K562 (cell line): ENCODE measurements around the gene PRRC2A. TPM values are rescaled to one million over a fixed set of nuclear protein-coding genes. Genes with fewer than 3 reads are reported as not detected.
A peak's percentile ranks its signal among the peaks of the same experiment; 100 is the strongest.

ENCODE experiments used
- DDX20 ChIP-seq: fragments of 450-650 bp; IDR thresholded peaks from 2 replicates; pipeline ENCODE4 v1.6.1; 2016; ENCODE audit warnings: missing genetic modification characterization, low read depth, mild to moderate bottlenecking, missing compliant biosample characterization, moderate library complexity
- ELF1 ChIP-seq: fragments of 200-800 bp; sonication (Bioruptor generic); IDR thresholded peaks from 2 replicates; pipeline ENCODE4 v1.6.1; 2016; ENCODE audit warnings: missing genetic modification characterization, missing compliant biosample characterization
- EWSR1 ChIP-seq: fragments of 450-650 bp; IDR thresholded peaks from 2 replicates; pipeline ENCODE4 v1.6.1; 2018; ENCODE audit warnings: borderline replicate concordance, mild to moderate bottlenecking, low read depth, moderate library complexity; ENCODE audit not compliant: partially characterized antibody
- FOXP1 ChIP-seq: sonication (generic); formaldehyde crosslinking; IDR thresholded peaks from 2 replicates; pipeline ENCODE4 v1.8.0; 2022; ENCODE audit warnings: mild to moderate bottlenecking, missing genetic modification reagents
- GATA2 ChIP-seq: sonication (generic); formaldehyde crosslinking; IDR thresholded peaks from 2 replicates; pipeline ENCODE4 v1.4.0; 2020; ENCODE audit warnings: mild to moderate bottlenecking, missing genetic modification reagents
- KAT7 ChIP-seq: sonication (generic); formaldehyde crosslinking; IDR thresholded peaks from 2 replicates; pipeline ENCODE4 v1.8.0; 2022; ENCODE audit warnings: missing genetic modification reagents, mild to moderate bottlenecking, borderline replicate concordance
- KAT8 ChIP-seq: fragments of 450-650 bp; IDR thresholded peaks from 2 replicates; pipeline ENCODE4 v1.6.1; 2016; ENCODE audit warnings: low read depth, mild to moderate bottlenecking
- KLF6 ChIP-seq: fragments of 250-450 bp; sonication (Bioruptor Pico); IDR thresholded peaks from 2 replicates; pipeline ENCODE4 v1.4.0; 2020; ENCODE audit warnings: mild to moderate bottlenecking, moderate library complexity, borderline replicate concordance
- NFXL1 ChIP-seq: fragments of 450-650 bp; formaldehyde crosslinking; IDR thresholded peaks from 2 replicates; pipeline ENCODE4 v1.4.0; 2021; ENCODE audit warnings: mild to moderate bottlenecking
- POLR2H ChIP-seq: IDR thresholded peaks from 2 replicates; pipeline ENCODE4 v1.6.1; 2016; ENCODE audit warnings: missing genetic modification characterization, low read depth, mild to moderate bottlenecking, control low read depth, missing compliant biosample characterization, moderate library complexity
- SAP30 ChIP-seq: fragments of 200-600 bp; sonication (generic); IDR thresholded peaks from 2 replicates; pipeline ENCODE4 v1.6.1; 2012; ENCODE audit warnings: borderline replicate concordance, low read depth, mild to moderate bottlenecking, moderate library complexity, low read length, control low read depth, inconsistent platforms; ENCODE audit not compliant: insufficient read depth, poor library complexity, severe bottlenecking
- SNRNP70 ChIP-seq: fragments of 200-400 bp; formaldehyde crosslinking; optimal IDR thresholded peaks from 2 replicates; pipeline ENCODE3; 2017; ENCODE audit warnings: low read depth, low read length
- SOX6 ChIP-seq: fragments of 450-650 bp; IDR thresholded peaks from 2 replicates; pipeline ENCODE4 v1.6.1; 2014; ENCODE audit warnings: mild to moderate bottlenecking
- THRAP3 ChIP-seq: fragments of 450-650 bp; IDR thresholded peaks from 2 replicates; pipeline ENCODE4 v1.6.1; 2016; ENCODE audit warnings: mild to moderate bottlenecking, inconsistent platforms, borderline replicate concordance
- ZKSCAN1 ChIP-seq: fragments of 150-350 bp; IDR thresholded peaks from 2 replicates; pipeline ENCODE4 v1.6.1; 2016; ENCODE audit warnings: low read depth, low read length
- ZNF3 ChIP-seq: fragments of 250-450 bp; sonication (Bioruptor Pico); IDR thresholded peaks from 2 replicates; pipeline ENCODE4 v1.5.0; 2021; ENCODE audit warnings: mild to moderate bottlenecking, moderate library complexity
- ZNF354B ChIP-seq: fragments of 250-450 bp; sonication (Bioruptor Pico); IDR thresholded peaks from 2 replicates; pipeline ENCODE4 v1.4.0; 2020
- ZNF57 ChIP-seq: fragments of 450-650 bp; formaldehyde crosslinking; IDR thresholded peaks from 2 replicates; pipeline ENCODE4 v1.4.0; 2020; ENCODE audit warnings: mild to moderate bottlenecking, moderate library complexity
- ZNF785 ChIP-seq: fragments of 250-450 bp; sonication (Bioruptor Pico); IDR thresholded peaks from 2 replicates; pipeline ENCODE4 v1.4.0; 2020; ENCODE audit warnings: mild to moderate bottlenecking
- polyA plus RNA-seq, 8 experiments: library from polyadenylated mRNA; depleted of rRNA in 4 of 8; stranded (reverse) in 5 of 8; unstranded in 3 of 8; fragments of >200 nt; fragmentation: Nextera tagmentation in 2 of 8; fragmentation: Illumina TruSeq in 1 of 8; extraction: Ambion mirVana in 2 of 8; extraction: Trizol in 1 of 8; gene quantifications; 2 replicates each; pipeline versions ENCODE4 v1.2.1 to v1.2.3, GENCODE V29; 2011 to 2014; ENCODE audit warnings: inconsistent platforms in 1 of 8, missing spikeins in 1 of 8
- total RNA-seq, 7 experiments: library from RNA; depleted of rRNA in 6 of 7; stranded (reverse); fragments of >200 nt in 6 of 7; fragmentation: Illumina TruSeq in 2 of 7; extraction: Trizol in 2 of 7; gene quantifications; 2 replicates each; pipeline versions ENCODE4 v1.2.1 to v1.2.3, GENCODE V29; 2011 to 2021; ENCODE audit warnings: low replicate concordance in 1 of 7
- TF ChIP-seq, protein P1 (sequence below): sonication (generic); formaldehyde crosslinking; IDR thresholded peaks from 2 replicates; pipeline ENCODE4 v1.8.0; 2022; ENCODE audit warnings: missing genetic modification reagents, mild to moderate bottlenecking, moderate library complexity, borderline replicate concordance
- TF ChIP-seq, protein P2 (sequence below): IDR thresholded peaks from 2 replicates; pipeline ENCODE4 v1.6.1; 2012; ENCODE audit warnings: low read depth, low read length, improper control_type of control experiment, borderline replicate concordance
- TF ChIP-seq, protein P3 (sequence below): fragments of 250-450 bp; sonication (Bioruptor Pico); IDR thresholded peaks from 2 replicates; pipeline ENCODE4 v1.5.0; 2021; ENCODE audit warnings: mild to moderate bottlenecking, borderline replicate concordance
- TF ChIP-seq, protein P4 (sequence below): fragments of 450-650 bp; formaldehyde crosslinking; IDR thresholded peaks from 2 replicates; pipeline ENCODE4 v1.4.0; 2022; ENCODE audit warnings: mild to moderate bottlenecking, moderate library complexity

The PRRC2A gene
- total and polyA plus RNA-seq, 9 of the 15 experiments (the other 6 are each of a cell fraction or from before 2014, with no cell fraction given) = 1.0 to 332 (median 63.0) TPM

DNA sequence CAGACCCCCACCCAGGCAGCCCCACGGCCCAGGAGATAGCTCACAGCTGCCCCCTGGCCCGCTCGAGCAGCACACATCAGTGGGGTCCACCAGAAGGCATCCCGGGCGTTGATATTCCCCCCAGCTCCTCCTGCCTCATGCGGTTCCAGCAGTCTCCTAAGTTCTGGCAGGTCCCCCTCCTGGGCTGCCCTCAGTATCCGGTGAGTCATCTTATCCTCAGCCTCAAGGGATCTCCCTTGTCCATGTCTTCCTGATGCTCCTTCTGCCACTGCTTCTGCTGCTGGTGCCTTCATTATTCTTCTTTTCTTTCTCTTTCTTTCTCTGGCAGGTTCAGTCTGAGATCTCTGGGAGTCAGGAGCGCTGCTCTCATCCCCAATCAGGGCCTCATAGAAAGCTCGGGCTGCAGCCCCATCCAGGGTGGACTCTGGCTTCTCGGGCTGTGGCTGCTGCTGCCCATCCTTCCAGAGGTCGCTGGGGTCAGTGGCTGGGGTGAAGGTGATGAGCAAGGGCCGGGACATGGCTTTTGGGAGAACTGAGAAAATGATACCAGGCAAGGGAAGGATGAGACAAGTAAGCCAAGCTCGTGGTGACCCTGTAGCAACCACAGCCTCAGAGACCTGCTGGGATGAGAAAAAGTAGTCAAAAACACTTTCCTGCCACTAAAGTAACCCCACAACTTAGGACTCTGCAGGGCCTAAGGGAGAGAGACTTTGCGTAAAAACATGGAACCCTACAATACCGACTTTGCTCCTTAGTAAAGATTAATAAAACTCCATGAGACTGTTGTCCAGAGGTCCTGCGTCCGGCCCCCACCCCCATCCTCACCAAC lies 43.7 kb downstream of the PRRC2A start (continued):
- TF ChIP-seq, protein P1, sequence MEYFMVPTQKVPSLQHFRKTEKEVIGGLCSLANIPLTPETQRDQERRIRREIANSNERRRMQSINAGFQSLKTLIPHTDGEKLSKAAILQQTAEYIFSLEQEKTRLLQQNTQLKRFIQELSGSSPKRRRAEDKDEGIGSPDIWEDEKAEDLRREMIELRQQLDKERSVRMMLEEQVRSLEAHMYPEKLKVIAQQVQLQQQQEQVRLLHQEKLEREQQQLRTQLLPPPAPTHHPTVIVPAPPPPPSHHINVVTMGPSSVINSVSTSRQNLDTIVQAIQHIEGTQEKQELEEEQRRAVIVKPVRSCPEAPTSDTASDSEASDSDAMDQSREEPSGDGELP = peak; percentile 73; the same call in 1 of the 2 replicates
- TF ChIP-seq ZNF785 (CRISPR knock-in tag) (no peak), EWSR1 (no peak), ZNF354B (0 out of 2 replicates have a peak, but pooled peaks have one; percentile 1), SOX6 (no peak), KAT8 (no peak), POLR2H (tag) (no peak), ZKSCAN1 (no peak), ZNF3 (no peak), GATA2 (peak; percentile 5; the same call in 1 of the 2 replicates), FOXP1 (no peak), THRAP3 (no peak), ELF1 (tag) (no peak), NFXL1 (CRISPR knock-in tag) (no peak), SAP30 (no peak), SNRNP70 (no peak), ZNF57 (CRISPR knock-in tag) (no peak; the same call in 1 of the 2 replicates), KAT7 (CRISPR knock-in tag) (no peak), KLF6 (CRISPR knock-in tag) (no peak; the same call in 1 of the 2 replicates), DDX20 (tag) (no peak)
- TF ChIP-seq, protein P2, sequence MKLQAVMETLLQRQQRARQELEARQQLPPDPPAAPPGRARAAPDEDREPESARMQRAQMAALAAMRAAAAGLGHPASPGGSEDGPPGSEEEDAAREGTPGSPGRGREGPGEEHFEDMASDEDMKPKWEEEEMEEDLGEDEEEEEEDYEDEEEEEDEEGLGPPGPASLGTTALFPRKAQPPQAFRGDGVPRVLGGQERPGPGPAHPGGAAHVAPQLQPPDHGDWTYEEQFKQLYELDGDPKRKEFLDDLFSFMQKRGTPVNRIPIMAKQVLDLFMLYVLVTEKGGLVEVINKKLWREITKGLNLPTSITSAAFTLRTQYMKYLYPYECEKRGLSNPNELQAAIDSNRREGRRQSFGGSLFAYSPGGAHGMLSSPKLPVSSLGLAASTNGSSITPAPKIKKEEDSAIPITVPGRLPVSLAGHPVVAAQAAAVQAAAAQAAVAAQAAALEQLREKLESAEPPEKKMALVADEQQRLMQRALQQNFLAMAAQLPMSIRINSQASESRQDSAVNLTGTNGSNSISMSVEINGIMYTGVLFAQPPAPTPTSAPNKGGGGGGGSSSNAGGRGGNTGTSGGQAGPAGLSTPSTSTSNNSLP = no peak
- TF ChIP-seq, protein P3, sequence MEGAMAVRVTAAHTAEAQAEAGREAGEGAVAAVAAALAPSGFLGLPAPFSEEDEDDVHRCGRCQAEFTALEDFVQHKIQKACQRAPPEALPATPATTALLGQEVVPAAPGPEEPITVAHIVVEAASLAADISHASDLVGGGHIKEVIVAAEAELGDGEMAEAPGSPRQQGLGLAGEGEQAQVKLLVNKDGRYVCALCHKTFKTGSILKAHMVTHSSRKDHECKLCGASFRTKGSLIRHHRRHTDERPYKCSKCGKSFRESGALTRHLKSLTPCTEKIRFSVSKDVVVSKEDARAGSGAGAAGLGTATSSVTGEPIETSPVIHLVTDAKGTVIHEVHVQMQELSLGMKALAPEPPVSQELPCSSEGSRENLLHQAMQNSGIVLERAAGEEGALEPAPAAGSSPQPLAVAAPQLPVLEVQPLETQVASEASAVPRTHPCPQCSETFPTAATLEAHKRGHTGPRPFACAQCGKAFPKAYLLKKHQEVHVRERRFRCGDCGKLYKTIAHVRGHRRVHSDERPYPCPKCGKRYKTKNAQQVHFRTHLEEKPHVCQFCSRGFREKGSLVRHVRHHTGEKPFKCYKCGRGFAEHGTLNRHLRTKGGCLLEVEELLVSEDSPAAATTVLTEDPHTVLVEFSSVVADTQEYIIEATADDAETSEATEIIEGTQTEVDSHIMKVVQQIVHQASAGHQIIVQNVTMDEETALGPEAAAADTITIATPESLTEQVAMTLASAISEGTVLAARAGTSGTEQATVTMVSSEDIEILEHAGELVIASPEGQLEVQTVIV (CRISPR knock-in tag) = no peak
- TF ChIP-seq, protein P4, sequence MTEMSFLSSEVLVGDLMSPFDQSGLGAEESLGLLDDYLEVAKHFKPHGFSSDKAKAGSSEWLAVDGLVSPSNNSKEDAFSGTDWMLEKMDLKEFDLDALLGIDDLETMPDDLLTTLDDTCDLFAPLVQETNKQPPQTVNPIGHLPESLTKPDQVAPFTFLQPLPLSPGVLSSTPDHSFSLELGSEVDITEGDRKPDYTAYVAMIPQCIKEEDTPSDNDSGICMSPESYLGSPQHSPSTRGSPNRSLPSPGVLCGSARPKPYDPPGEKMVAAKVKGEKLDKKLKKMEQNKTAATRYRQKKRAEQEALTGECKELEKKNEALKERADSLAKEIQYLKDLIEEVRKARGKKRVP (CRISPR knock-in tag) = no peak
